ENCODE measurements around the gene AADAT.

- TF ChIP-seq GABPA (IDR thresholded peaks at IDR 0.05 in 1 of 2, conservative IDR thresholded peaks at IDR 0.05 in 1 of 2) (no peak), HNF4A (conservative IDR thresholded peaks at IDR 0.05) (no peak), JUND (IDR thresholded peaks at IDR 0.05) (no peak), FOXA1 (IDR thresholded peaks at IDR 0.05) (no peak), RXRA (IDR thresholded peaks at IDR 0.05) (no peak), TAF1 (conservative IDR thresholded peaks at IDR 0.05) (no peak), EGR1 (IDR thresholded peaks at IDR 0.05; ENCODE audit: low read depth in 2 of 2) (no peak), MAX (IDR thresholded peaks at IDR 0.05) (no peak), RAD21 (IDR thresholded peaks at IDR 0.05) (no peak)
- TF ChIP-seq, protein P1, sequence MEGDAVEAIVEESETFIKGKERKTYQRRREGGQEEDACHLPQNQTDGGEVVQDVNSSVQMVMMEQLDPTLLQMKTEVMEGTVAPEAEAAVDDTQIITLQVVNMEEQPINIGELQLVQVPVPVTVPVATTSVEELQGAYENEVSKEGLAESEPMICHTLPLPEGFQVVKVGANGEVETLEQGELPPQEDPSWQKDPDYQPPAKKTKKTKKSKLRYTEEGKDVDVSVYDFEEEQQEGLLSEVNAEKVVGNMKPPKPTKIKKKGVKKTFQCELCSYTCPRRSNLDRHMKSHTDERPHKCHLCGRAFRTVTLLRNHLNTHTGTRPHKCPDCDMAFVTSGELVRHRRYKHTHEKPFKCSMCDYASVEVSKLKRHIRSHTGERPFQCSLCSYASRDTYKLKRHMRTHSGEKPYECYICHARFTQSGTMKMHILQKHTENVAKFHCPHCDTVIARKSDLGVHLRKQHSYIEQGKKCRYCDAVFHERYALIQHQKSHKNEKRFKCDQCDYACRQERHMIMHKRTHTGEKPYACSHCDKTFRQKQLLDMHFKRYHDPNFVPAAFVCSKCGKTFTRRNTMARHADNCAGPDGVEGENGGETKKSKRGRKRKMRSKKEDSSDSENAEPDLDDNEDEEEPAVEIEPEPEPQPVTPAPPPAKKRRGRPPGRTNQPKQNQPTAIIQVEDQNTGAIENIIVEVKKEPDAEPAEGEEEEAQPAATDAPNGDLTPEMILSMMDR (IDR thresholded peaks at IDR 0.05; ENCODE audit: low read depth, low read length, missing input control): no peak
Measured at GRCh38 chr4:170057866-170058265, 31.9 kb downstream of the AADAT start.

Data from liver (tissue), 3 donors.